ENCODE results near the gene SHISAL2B. TPM values are rescaled to one million over a fixed set of nuclear protein-coding genes. Genes with fewer than 3 reads are reported as not detected.

The SHISAL2B gene
- not detected for total RNA-seq

DNA sequence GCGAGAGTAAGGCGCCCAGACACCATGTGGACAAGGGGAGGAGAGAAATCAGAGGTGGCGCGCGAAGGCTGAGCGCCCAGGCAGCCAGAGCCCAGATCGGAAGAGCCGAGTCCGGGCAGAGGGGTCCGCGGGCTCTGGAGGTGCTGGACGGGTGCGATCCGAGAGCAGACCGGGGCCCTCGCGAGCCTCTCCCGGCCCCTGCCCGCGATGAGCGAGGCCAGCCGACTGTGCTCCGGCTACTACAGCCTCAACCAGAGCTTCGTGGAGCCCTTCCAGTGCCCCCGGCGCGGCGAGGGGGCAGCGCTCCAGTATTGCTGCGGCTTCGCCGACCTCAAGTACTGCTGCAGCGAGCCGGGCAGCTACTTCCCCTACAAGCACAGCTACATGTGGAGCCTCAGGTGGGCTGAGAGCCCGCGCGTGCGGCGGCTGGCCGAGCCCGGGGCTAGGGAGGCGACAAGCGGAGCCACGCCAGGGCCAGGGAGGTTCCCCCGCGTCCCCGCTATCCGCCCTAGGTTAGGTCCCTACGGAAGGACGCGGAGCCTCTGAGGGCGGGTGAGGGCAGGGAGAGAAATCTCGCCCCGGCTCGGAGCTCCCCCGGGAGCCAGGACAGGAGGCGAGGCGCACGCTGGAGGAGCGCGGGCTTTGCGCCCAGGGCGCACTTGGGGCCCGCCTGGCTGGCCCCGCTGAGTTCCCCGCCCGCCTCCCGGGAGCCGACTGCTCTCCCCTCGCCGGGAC lies at the start of gene SHISAL2B:
Gene SHISAL2B (plus strand): TSS at position 87 of the 735 bp plus-strand sequence. CDS start 121 bp downstream, at position 208.
- H3K4me3 ChIP-seq = peak within 1 kb of the TSS in 1 of 4 donors; percentile 17
- no peak for DNase-seq
- TF ChIP-seq, protein P1, sequence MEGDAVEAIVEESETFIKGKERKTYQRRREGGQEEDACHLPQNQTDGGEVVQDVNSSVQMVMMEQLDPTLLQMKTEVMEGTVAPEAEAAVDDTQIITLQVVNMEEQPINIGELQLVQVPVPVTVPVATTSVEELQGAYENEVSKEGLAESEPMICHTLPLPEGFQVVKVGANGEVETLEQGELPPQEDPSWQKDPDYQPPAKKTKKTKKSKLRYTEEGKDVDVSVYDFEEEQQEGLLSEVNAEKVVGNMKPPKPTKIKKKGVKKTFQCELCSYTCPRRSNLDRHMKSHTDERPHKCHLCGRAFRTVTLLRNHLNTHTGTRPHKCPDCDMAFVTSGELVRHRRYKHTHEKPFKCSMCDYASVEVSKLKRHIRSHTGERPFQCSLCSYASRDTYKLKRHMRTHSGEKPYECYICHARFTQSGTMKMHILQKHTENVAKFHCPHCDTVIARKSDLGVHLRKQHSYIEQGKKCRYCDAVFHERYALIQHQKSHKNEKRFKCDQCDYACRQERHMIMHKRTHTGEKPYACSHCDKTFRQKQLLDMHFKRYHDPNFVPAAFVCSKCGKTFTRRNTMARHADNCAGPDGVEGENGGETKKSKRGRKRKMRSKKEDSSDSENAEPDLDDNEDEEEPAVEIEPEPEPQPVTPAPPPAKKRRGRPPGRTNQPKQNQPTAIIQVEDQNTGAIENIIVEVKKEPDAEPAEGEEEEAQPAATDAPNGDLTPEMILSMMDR (IDR thresholded peaks at IDR 0.05) = no peak
- TF ChIP-seq POLR2A (IDR thresholded peaks at IDR 0.05) = no peak
- no peak within 1 kb of the TSS for H3K27ac ChIP-seq
- H3K4me1 ChIP-seq = peaks cover 0 to 7% (median 0%) of the 10 kb centered on the region in 4 donors
- H3K36me3 ChIP-seq = no peaks in the 10 kb centered on the region
- H3K9me3 ChIP-seq = no peaks in the 10 kb centered on the region
- H3K27me3 ChIP-seq = no peaks in the 10 kb centered on the region

DNA sequence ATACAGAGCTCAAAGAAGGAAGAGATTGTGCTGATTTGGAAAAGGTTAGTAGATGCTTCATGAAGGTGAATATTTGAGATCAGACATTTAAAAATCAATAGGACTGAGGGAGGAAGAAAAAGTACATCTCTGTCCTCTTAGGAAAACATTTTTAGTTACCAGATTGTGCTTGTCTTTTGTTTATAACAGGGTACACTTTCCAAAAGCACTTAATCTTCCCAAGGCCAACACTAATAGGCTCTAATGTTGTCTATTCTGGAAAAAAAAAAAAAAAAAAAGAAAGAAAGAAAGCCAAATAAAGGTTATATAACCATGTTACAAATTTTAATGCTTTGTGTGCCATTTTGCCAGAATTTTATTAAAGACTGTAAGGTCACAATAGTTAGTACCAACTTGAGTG lies 45.5 kb upstream of the SHISAL2B start:
- Histone ChIP-seq H3K4me3 (no peak overlapping the region), H3K36me3 (no peaks in the 10 kb centered on the region), H3K4me1 (no peaks in the 10 kb centered on the region), H3K27ac (no peak overlapping the region), H3K9me3 (no peaks in the 10 kb centered on the region), H3K27me3 (no peaks in the 10 kb centered on the region)
- TF ChIP-seq, protein P1 (IDR thresholded peaks at IDR 0.05) = no peak
- no peak for TF ChIP-seq POLR2A (IDR thresholded peaks at IDR 0.05)
- no peak for DNase-seq

DNA sequence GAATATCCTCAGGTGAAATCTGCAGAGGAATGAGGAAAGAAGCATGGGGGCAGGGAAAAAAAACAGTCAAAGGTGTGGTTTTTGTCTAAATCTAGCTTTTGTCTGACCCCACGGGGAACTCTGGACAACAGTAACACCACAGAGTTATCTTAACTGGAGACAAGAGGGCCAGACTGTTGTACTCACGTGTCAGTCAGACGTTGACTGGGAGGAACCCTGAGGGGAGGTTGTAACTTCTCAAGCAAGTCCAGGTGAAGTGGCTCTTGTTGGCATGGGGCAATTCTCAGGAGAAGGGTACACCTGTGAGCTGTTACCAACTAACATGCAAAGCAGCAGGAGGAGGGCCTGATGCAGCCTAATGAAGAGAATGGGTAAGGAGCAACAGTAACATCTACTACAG lies 44.1 kb upstream of the SHISAL2B start:
- no peak for DNase-seq
- Histone ChIP-seq H3K9me3 (no peaks in the 10 kb centered on the region), H3K27me3 (no peaks in the 10 kb centered on the region), H3K4me1 (no peaks in the 10 kb centered on the region), H3K36me3 (no peaks in the 10 kb centered on the region), H3K4me3 (no peak overlapping the region), H3K27ac (no peak overlapping the region)
- TF ChIP-seq, protein P1 (IDR thresholded peaks at IDR 0.05) = no peak
- no peak for TF ChIP-seq POLR2A (IDR thresholded peaks at IDR 0.05)

DNA sequence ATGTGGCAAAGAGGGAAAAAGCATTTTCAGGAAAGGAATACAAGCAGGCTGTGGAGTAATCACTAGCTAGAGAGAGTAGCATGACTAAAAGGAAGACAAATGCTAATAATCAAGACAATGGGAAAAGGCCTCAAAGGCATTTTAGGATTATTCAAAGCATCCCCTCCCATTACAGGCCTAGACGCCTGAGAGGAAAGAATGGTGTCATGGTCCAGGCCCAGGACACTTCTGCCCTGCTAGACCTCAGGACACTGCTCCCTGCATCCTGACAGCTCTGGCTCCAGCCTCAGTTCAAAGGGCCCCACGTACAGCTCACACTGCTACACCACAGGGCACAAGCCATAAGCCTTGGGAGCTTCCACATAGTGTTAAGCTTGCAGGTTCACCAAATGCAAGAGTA lies 40.8 kb upstream of the SHISAL2B start:
- no peak for DNase-seq
- no peak overlapping the region for H3K27ac ChIP-seq
- no peaks in the 10 kb centered on the region for H3K36me3 ChIP-seq
- no peaks in the 10 kb centered on the region for H3K9me3 ChIP-seq
- TF ChIP-seq, protein P1 (IDR thresholded peaks at IDR 0.05) = no peak
- no peak for TF ChIP-seq POLR2A (IDR thresholded peaks at IDR 0.05)
- no peak overlapping the region for H3K4me3 ChIP-seq
- no peaks in the 10 kb centered on the region for H3K27me3 ChIP-seq
- no peaks in the 10 kb centered on the region for H3K4me1 ChIP-seq

DNA sequence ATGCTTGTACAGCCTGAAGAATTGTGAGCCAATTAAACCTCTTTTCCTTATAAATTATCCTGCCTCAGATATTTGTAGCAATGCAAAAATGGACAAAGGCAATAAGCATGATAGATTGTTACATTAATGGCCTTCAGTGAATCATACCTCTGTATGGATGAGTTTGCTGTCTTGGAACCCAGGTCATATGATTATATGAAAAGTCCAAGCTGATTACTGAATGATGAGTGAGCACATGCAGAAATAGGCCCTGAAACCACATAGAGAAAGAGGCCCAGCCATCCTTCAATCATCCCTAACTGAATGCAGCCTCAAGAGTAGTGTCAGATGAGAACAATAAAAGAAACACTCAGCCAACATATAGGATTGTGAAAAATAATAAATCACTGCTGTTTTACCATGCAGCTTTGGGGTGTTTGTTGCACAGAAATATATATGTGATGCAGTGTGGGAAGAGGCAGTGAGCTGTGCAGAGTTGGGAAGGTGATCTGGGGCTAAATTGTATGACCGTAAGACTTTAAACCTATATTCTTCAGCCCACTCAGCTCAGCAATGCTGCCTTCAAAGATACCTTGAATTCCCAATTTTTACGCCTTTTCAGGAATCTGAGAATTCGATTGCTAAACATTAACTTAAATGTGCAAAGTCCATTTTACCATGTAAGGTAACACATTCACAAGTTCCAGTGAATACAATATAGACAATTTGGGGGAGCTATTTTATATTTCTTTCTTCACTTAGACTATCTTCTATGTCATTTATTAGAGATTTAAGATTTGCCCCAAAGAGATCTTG lies 36.3 kb upstream of the SHISAL2B start:
- H3K36me3 ChIP-seq = no peaks in the 10 kb centered on the region
- TF ChIP-seq, protein P1 (IDR thresholded peaks at IDR 0.05) = no peak
- no peak for TF ChIP-seq POLR2A (IDR thresholded peaks at IDR 0.05)
- DNase-seq = no peak
- H3K9me3 ChIP-seq = no peaks in the 10 kb centered on the region
- no peak overlapping the region for H3K27ac ChIP-seq
- no peaks in the 10 kb centered on the region for H3K4me1 ChIP-seq
- no peaks in the 10 kb centered on the region for H3K27me3 ChIP-seq
- H3K4me3 ChIP-seq = no peak overlapping the region

Data from Peyer's patch (tissue), 4 donors.